Activated naive CD4-positive, alpha-beta T cell treated with anti-CD3 and anti-CD28 coated beads for 36 hours (primary cell): Measurements from ENCODE around the gene LMF1. TPM values are rescaled to one million over a fixed set of nuclear protein-coding genes. Genes with fewer than 3 reads are reported as not detected.

Experiments
- CTCF ChIA-PET: fragments of 350-600 bp; sonication (Branson Sonifier 250); formaldehyde crosslinking; loops from one replicate; lab custom pipeline; 2021; ENCODE audit warnings: antibody characterized with exemption; lab: Charles Lee
- DNase-seq: peaks from one replicate; pipeline ENCODE4 v3.0.0-alpha.2; 2020
- H3K27ac Mint-ChIP-seq: one replicate; pipeline ENCODE4 v1.8.0; 2021; ENCODE audit warnings: mild to moderate bottlenecking, mixed read lengths
- H3K27me3 Mint-ChIP-seq: one replicate; pipeline ENCODE4 v1.8.0; 2021; ENCODE audit warnings: low read depth, mixed read lengths
- H3K36me3 Mint-ChIP-seq: one replicate; pipeline ENCODE4 v1.8.0; 2021; ENCODE audit warnings: low read depth, mixed read lengths
- H3K4me1 Mint-ChIP-seq: one replicate; pipeline ENCODE4 v1.8.0; 2021; ENCODE audit warnings: low read depth, mixed read lengths
- H3K4me3 Mint-ChIP-seq: one replicate; pipeline ENCODE4 v1.8.0; 2021; ENCODE audit warnings: mild to moderate bottlenecking, moderate library complexity, mixed read lengths
- H3K9me3 Mint-ChIP-seq: one replicate; pipeline ENCODE4 v1.8.0; 2021; ENCODE audit warnings: mixed read lengths
- intact Hi-C: fragments of 100-400 bp; cut with micrococcal nuclease; formaldehyde crosslinking; loops from one replicate; pipeline ENCODE4 v1.15.1; 2023
- total RNA-seq, 2 experiments: library from RNA; stranded (reverse); gene quantifications; one replicate each; pipeline ENCODE4 v1.2.3, GENCODE V29; 2021

Gene LMF1
- total RNA-seq, 2 experiments from 2014 or later, result 11.5 to 12.3 TPM

GRCh38 chr16:878072-878784, 92.6 kb downstream of the LMF1 start:
- intact Hi-C loops, result no loop called here
- no peak overlapping the region for H3K4me3 Mint-ChIP-seq
- DNase-seq, result peak; percentile 16
- no peaks in the 10 kb centered on the region for H3K4me1 Mint-ChIP-seq
- no peaks in the 10 kb centered on the region for H3K27me3 Mint-ChIP-seq
- no peaks in the 10 kb centered on the region for H3K9me3 Mint-ChIP-seq
- CTCF ChIA-PET, result no interaction called here
- H3K27ac Mint-ChIP-seq, result no peak overlapping the region
- no peaks in the 10 kb centered on the region for H3K36me3 Mint-ChIP-seq

GRCh38 chr16:877242-878071, 93.3 kb downstream of the LMF1 start:
- intact Hi-C loops, result no loop called here
- no peak for DNase-seq
- H3K27ac Mint-ChIP-seq, result no peak overlapping the region
- H3K9me3 Mint-ChIP-seq, result no peaks in the 10 kb centered on the region
- CTCF ChIA-PET, result no interaction called here
- H3K27me3 Mint-ChIP-seq, result no peaks in the 10 kb centered on the region
- no peaks in the 10 kb centered on the region for H3K4me1 Mint-ChIP-seq
- H3K4me3 Mint-ChIP-seq, result no peak overlapping the region
- H3K36me3 Mint-ChIP-seq, result no peaks in the 10 kb centered on the region

- no peaks in the 10 kb centered on the region for H3K27me3 Mint-ChIP-seq
- H3K9me3 Mint-ChIP-seq, result no peaks in the 10 kb centered on the region
- intact Hi-C loops, result no loop called here
- DNase-seq, result no peak
- no peak overlapping the region for H3K27ac Mint-ChIP-seq
- H3K36me3 Mint-ChIP-seq, result peaks cover under 1% of the 10 kb centered on the region
- no peaks in the 10 kb centered on the region for H3K4me1 Mint-ChIP-seq
- CTCF ChIA-PET, result no interaction called here
- H3K4me3 Mint-ChIP-seq, result no peak overlapping the region
These were observed 94.1 kb downstream of the LMF1 start for GRCh38 chr16:876523-877241.

GRCh38 chr16:876041-876335, 94.8 kb downstream of the LMF1 start:
- DNase-seq, result no peak
- CTCF ChIA-PET, result no interaction called here
- H3K27ac Mint-ChIP-seq, result no peak overlapping the region
- no peaks in the 10 kb centered on the region for H3K27me3 Mint-ChIP-seq
- intact Hi-C loops, result no loop called here
- no peak overlapping the region for H3K4me3 Mint-ChIP-seq
- no peaks in the 10 kb centered on the region for H3K9me3 Mint-ChIP-seq
- peaks cover 3% of the 10 kb centered on the region for H3K36me3 Mint-ChIP-seq
- no peaks in the 10 kb centered on the region for H3K4me1 Mint-ChIP-seq

GRCh38 chr16:875182-876040, 95.4 kb downstream of the LMF1 start:
- Mint-ChIP-seq H3K4me3 (no peak overlapping the region), H3K9me3 (no peaks in the 10 kb centered on the region), H3K4me1 (no peaks in the 10 kb centered on the region)

GRCh38 chr16:874366-875181, 96.2 kb downstream of the LMF1 start:
- intact Hi-C loops, result no loop called here
- DNase-seq, result no peak
- Mint-ChIP-seq H3K27me3 (no peaks in the 10 kb centered on the region), H3K9me3 (no peaks in the 10 kb centered on the region), H3K36me3 (peaks cover 3% of the 10 kb centered on the region), H3K27ac (no peak overlapping the region), H3K4me3 (no peak overlapping the region), H3K4me1 (no peaks in the 10 kb centered on the region)
- CTCF ChIA-PET, result no interaction called here

More at GRCh38 chr16:875182-876040, 95.4 kb downstream of the LMF1 start:
- H3K27me3 Mint-ChIP-seq, result no peaks in the 10 kb centered on the region
- no peak for DNase-seq
- peaks cover 3% of the 10 kb centered on the region for H3K36me3 Mint-ChIP-seq
- H3K27ac Mint-ChIP-seq, result no peak overlapping the region
- intact Hi-C loops, result no loop called here
- CTCF ChIA-PET, result no interaction called here

- Mint-ChIP-seq H3K9me3 (no peaks in the 10 kb centered on the region), H3K4me1 (no peaks in the 10 kb centered on the region), H3K27ac (no peak overlapping the region), H3K27me3 (no peaks in the 10 kb centered on the region), H3K36me3 (peaks cover 3% of the 10 kb centered on the region), H3K4me3 (no peak overlapping the region)
- intact Hi-C loops, result no loop called here
- CTCF ChIA-PET, result no interaction called here
- no peak for DNase-seq
These were observed 96.9 kb downstream of the LMF1 start for GRCh38 chr16:873889-874288.

- H3K27ac Mint-ChIP-seq, result no peak overlapping the region
- intact Hi-C loops, result no loop called here
- H3K27me3 Mint-ChIP-seq, result no peaks in the 10 kb centered on the region
- DNase-seq, result no peak
- no peaks in the 10 kb centered on the region for H3K4me1 Mint-ChIP-seq
- no peaks in the 10 kb centered on the region for H3K9me3 Mint-ChIP-seq
- no peak overlapping the region for H3K4me3 Mint-ChIP-seq
- CTCF ChIA-PET, result no interaction called here
- peaks cover 3% of the 10 kb centered on the region for H3K36me3 Mint-ChIP-seq
These were observed 97.5 kb downstream of the LMF1 start for GRCh38 chr16:873243-873661.

GRCh38 chr16:872436-873242, 98.1 kb downstream of the LMF1 start:
- DNase-seq, result no peak
- Mint-ChIP-seq H3K27ac (no peak overlapping the region), H3K4me1 (no peaks in the 10 kb centered on the region), H3K36me3 (peaks cover 3% of the 10 kb centered on the region), H3K9me3 (no peaks in the 10 kb centered on the region), H3K4me3 (no peak overlapping the region), H3K27me3 (no peaks in the 10 kb centered on the region)
- intact Hi-C loops, result no loop called here
- CTCF ChIA-PET, result no interaction called here

- intact Hi-C loops, result no loop called here
- Mint-ChIP-seq H3K9me3 (no peaks in the 10 kb centered on the region), H3K4me1 (no peaks in the 10 kb centered on the region), H3K27ac (no peak overlapping the region), H3K36me3 (peaks cover 5% of the 10 kb centered on the region), H3K4me3 (no peak overlapping the region), H3K27me3 (no peaks in the 10 kb centered on the region)
- DNase-seq, result no peak
- CTCF ChIA-PET, result no interaction called here
These were observed 99.0 kb downstream of the LMF1 start for GRCh38 chr16:871562-872345.
